GM21717 (cell line): ENCODE data around the gene KCNN3.
"Not testable (repeated sequence)": the region's sequence is repeated elsewhere in the genome, so short reads cannot be mapped to it uniquely, and the experiment has no call there.

Source experiments
- ATAC-seq: cut with Tn5 transposase; IDR thresholded peaks from one replicate; pipeline ENCODE4 v1.9.1; 2021; ENCODE audit warnings: mild to moderate bottlenecking, moderate library complexity; ENCODE audit not compliant: unreplicated experiment

KCNN3 gene

DNA sequence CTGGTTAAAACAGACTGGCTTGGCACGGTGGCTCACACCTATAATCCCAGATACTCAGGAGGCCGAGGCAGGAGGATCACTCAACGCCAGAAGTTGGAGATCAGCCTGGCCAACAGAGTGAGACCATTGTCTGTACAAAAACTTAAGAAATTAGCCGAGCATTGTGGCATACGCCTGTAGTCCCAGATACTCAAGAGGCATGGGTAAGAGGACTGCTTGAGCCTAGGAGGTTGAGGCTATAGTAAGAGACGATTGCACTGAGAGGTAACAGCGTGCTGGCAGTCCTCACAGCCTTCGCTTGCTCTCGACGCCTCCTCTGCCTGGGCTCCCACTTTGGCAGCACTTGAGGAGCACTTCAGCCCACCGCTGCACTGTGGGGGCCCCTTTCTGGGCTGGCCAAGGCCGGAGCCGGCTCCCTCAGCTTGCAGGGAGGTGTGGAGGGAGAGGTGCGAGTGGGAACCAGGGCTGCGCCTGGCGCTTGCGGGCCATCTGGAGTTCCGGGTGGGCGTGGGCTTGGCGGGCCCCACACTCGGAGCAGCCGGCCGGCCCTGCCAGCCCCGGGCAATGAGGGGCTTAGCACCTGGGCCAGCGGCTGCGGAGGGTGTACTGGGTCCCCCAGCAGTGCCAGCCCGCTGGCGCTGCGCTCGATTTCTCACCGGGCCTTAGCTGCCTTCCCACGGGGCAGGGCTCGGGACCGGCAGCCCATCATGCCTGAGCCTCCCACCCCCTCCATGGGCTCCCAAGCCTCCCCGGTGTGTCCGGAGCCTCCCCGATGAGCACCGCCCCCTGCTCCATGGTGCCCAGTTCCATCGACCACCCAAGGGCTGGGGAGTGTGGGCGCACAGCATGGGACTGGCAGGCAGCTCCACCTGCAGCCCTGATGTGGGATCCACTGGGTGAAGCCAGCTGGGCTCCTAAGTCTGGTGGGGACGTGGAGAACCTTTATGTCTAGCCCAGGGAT lies 199.5 kb downstream of the KCNN3 start:
- not testable (repeated sequence) for ATAC-seq

- no peak for ATAC-seq
Measured at GRCh38 chr1:154669464-154670282, 200.4 kb downstream of the KCNN3 start.

- ATAC-seq, result no peak
Measured at GRCh38 chr1:154666051-154666790, 203.9 kb downstream of the KCNN3 start.

DNA sequence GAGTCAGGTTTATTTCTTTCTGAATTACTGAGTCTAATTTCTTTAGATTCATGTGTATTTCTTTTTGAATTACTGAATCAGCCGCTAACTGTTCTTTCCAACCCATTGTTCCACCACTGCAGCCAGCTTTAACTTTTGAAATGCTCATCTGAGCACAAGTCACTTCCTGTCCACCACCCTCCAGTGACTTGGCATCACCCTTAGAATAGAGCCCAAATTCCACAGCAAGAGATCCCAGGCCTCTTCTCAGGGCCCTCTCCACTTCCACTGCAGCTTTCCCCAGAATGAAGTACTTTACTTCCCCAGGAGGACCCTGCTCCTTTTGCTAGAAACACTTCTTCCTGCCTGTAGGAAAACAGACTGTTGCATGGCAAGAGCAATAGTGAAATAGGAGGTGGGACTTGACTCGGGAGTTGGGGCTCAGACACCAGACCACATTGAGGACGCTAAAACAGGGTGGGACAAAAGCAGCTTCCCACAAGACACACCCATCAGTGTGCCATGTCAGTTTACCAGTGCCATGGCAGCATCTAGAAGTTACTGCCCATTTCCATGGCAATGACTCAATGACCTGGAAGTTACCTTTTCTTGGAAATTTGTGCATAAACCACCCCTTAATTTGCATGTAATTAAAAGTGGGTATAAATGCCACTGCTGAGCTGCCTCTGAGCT lies 205.6 kb downstream of the KCNN3 start:
- no peak for ATAC-seq

GRCh38 chr1:154663471-154664060 lies 206.5 kb downstream of the KCNN3 start:
- ATAC-seq, result no peak

DNA sequence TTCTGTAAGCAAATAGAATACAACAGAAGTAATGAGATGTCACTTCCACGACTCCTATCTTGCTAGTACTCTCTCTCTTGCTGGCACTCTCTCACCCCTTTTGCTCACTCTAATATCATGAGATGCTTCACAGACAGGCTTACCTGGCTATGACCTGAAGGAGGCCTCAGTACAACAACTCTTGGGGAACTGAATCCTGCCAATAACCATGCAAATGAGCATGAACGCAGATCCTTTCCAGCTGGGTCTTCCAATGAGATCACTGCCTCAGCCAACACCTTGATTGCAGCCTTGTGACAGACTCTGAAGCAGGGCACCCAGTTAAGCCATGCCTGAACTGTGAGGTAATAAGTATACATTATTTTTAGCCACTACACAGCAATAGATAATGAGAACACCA lies 209.0 kb downstream of the KCNN3 start:
- ATAC-seq, result no peak

GRCh38 chr1:154659823-154660592 lies 210.1 kb downstream of the KCNN3 start:
- ATAC-seq, result no peak

DNA sequence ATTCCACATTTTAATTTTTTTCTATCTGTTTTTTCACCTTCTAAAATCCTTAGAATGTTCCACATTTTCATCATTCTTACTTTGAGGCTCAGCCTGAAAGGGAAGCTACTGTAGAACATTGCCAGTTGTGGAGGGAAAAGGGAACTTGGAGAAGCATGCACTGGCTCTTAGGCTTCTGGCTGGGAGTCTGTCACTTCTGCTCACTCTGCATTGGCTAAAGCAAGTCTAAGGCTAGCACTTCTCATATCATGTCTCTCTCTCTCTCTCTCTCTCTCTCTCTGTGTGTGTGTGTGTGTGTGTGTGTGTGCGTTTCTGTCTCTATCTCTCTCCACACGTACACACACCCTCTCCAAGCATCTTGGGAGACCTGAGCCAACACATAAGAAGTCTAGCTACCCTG lies 212.5 kb downstream of the KCNN3 start:
- no peak for ATAC-seq

- ATAC-seq, result no peak
Measured at GRCh38 chr1:154652893-154653292, 217.2 kb downstream of the KCNN3 start.
